Fibroblast of skin of back (primary cell): ENCODE measurements around the gene BLOC1S5.
"Not testable (repeated sequence)": the region's sequence is repeated elsewhere in the genome, so short reads cannot be mapped to it uniquely, and the experiment has no call there.

Experiments used
- DNase-seq: peaks from one replicate; pipeline ENCODE4 v3.0.0-alpha.2; 2013

The BLOC1S5 gene

DNA sequence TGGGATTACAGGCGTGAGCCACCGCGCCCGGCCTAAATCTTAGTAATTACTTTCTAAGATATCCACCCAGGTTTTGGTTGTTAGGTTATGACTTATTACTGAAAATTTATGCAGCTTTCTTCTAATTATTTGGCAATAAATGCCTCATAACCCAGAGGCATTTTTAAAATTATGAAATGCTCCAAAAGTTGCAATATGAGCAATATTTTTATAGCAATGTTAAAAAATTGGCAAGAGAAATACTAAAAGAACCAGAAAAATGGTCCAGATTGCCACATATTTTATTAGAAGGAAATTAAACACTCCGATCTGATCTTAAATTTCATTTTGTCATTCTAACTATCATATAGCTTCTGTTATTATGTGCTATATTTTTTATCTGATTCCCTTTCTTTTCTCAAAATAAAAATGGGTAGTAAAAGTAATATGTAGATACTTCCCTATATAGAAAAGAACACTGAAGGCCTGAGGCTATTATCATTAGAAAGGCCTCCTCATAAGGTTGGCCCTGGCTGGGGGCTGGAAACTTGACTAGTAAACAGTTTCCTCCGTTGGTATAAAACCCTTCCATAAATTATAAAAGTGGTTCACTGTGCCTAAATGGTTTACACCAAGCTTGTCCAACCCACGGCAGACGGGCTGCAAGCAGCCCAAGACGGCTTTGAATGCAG is 22.1 kb downstream of the BLOC1S5 start:
- DNase-seq, result no peak

DNA sequence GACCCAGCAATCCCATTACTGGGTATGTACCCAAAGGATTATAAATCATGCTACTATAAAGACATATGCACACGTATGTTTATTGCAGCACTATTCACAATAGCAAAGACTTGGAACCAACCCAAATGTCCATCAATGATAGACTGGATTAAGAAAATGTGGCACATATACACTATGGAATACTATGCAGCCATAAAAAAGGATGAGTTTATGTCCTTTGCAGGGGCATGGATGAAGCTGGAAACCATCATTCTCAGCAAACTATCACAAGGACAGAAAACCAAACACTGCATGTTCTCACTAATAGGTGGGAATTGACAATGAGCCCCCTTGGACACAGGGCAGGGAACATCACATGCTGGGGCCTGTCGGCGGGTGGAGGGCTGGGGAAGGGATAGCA is 30.1 kb downstream of the BLOC1S5 start:
- not testable (repeated sequence) for DNase-seq

DNA sequence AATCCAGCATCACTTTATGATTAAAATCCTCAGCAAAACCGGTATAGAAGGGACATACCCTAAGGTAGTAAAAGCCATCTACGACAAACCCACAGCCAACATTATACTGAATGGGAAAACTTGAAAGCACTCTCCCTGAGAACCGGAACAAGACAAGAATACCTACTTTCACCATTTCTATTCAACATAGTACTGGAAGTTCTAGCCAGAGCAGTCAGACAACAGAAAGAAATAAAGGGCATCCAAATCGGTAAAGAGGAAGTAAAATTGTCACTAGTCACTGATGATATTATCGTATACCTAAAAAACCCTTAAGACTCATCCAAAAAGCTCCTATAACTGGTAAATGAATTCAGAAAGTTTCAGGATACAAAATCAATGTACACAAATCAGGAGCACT is 33.3 kb downstream of the BLOC1S5 start:
- DNase-seq, result no peak

DNA sequence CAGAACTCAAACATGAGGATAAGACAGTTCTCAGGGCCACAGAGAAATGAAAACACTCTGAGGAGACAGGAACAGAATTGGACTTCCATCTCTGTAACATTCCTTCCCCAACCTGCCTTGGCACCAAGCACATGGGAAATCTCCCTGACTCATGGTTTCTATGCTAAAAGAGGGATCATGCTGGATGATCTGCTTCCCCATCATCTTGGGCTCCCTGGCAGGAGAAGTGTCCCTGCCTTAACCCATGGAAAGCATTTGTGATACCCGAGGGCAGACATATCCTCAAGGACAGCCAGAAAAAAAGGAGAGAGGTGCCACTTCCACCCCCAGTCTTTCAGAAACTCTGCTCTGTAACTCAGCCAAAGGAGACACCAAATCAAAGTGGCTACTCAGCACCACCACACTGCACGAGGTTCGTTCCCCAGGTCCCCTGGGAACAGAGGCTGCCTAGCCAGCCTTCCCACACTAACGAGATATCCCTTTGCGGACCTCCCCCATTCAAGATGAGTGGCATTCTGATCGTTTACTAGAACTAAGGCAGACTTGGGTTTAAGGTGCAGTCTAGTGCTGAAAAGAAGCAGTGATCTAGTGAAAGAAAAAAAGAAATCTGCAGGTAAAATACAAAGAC is 34.8 kb downstream of the BLOC1S5 start:
- peak; percentile 32 for DNase-seq

DNA sequence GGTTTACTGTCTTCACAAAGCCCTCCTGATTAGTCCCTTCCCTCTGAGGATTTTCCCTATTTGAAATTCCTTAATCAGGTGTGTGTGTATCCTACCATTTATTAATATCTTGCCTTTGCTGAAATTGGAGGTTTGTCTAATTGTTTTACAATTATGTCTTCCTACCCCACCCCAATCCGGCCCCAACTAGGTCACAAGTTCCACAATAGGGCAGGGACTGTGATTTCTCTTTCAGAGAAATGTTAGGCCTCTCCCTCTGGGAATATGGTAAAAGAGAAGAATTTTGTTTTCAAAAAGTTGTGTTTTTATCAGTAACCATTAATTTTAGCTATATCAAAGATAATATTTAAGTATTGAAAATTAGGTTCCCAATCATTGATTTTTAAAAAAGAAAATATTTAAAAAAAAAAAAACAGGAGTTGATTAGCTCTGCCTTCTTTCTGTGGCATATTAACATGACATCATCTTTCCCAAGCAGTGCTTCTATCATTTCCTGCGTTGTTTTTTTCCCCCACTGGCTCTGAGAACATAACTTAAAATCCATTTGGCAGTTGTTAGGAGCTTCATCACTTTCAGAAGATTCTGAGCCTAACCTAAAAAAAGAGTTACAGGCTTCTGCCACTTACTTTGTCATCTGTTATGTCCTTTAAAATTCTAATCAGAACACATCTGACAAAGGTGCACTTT is 36.1 kb downstream of the BLOC1S5 start:
- DNase-seq, result peak; percentile 59

DNA sequence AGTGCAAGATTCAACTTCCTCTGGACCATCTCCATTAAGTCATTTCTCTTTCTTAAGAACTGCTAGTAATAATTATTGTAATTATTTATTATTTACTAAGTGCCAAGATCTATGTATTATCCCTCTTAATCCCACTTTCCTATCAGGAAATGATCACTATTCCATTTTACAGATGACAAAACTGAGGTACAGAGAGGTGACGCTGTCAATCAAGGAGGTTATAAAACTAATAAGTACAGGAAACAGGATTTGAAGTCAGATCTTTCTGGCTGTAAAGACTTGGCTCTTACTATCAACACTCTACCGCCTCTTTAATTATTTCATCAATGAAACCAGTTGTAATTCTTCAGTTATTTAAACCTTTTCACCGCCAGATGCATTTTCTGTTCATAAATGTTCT is 37.4 kb downstream of the BLOC1S5 start:
- DNase-seq, result no peak

DNA sequence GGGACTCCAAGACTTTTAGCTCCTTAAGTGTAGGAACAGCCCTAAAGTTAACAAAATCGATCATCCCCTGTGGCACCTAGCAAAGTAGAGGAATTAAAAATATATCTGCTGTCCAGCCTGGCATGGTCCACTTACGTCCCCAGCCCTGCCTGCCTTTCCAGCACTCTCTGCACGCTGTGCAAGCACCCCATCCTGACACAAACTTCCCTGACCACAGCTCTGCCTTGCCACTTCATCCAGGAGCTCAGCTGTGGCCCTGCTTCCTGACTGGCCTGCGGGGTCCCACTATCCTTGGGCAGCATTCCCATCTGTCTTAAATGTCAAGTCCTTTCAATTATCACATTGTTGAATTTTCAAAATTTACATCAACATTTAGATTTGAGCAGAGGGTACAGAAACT is 39.0 kb downstream of the BLOC1S5 start:
- DNase-seq, result no peak

DNA sequence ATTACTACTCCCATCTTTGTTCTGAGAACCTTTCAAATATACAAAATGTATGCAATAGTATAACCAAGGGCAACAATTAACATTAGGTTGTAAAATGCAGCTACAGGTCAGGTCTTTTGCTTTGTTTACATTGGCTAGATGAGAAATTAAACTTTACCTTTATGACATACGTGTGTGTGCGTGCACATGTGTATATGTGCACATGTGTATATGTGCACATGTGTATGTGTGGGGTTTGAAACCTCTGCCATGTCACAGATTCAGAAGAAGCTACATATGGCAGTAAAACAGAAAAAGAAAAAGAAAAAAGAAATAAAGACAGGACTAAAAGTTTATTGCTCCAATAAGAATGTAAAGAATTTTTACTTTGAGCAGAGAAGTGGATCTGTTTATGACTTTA is 40.6 kb downstream of the BLOC1S5 start:
- DNase-seq, result no peak

DNA sequence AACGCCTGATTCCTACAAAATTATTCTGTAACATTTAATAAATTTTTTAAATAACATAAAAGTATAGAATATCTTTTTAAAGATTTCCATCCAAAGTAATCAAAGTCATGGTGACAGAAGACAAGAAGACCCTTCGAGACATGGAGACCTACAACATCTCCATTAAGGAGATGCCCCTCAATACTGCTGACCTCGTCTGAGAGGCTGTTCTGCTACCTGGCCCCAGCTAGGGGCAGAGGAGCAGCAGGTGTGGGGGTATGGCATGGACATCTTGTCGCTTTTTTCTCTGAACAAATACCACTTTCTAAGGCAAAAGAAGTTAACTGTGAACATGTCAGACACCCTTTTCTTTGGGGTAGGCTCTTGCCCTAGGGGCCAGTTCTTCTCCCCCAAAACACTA is 44.1 kb downstream of the BLOC1S5 start:
- no peak for DNase-seq

DNA sequence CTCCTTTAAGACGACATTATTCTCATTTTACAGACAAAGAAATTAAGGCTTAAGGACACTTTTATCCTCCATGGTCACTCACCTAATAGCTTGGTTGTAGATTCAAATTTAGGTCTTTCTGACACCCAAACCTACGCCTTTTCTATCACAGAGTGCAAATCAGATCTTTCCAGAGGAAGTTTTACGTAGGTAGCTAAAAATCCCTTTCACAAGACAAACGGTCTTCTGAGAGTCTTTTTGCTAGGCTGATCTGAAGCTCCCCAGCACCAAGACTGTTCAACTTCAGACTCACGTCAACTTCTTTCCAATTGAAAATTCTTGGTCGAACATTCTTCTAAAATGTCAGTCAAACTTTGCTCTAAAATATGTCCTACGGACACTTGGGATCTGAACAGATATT is 46.5 kb downstream of the BLOC1S5 start:
- no peak for DNase-seq

DNA sequence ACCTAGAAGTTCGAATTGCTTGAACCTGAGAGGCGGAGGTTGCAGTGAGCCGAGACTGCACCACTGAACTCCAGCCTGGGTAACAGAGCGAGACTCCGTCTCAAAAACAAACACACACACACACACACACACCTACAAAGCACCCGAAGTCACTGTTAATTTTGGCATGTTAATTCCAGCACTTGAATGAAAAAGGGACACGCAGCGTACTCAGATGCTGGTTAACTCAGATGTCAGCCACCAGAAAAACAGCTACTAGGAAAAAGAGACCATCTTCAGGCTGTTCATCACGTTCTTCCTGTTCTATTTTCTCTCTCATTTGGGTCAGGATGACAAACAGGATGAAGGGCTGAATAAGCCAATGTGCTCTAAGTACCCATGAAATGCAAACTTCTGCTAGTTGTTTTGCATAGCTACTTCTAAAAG is 46.9 kb downstream of the BLOC1S5 start:
- no peak for DNase-seq

DNA sequence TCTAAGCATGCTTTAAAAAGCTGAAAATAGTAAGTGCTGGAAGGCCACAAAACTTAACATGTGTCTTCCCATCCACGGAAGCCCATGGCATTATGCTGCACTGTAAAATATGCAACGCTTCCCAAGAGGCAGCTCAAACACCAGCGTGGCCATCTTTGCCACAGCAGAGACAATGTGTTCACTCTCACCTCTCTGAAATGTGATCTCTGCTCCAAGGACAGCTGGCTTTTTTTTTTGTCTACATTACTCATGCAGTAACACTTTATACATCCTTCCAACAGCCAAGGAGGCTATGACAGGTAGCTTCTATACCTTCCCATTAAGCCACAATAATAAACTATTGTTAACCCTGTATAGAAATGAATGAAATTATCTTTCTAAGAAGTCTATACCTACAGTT is 49.2 kb downstream of the BLOC1S5 start:
- no peak for DNase-seq

DNA sequence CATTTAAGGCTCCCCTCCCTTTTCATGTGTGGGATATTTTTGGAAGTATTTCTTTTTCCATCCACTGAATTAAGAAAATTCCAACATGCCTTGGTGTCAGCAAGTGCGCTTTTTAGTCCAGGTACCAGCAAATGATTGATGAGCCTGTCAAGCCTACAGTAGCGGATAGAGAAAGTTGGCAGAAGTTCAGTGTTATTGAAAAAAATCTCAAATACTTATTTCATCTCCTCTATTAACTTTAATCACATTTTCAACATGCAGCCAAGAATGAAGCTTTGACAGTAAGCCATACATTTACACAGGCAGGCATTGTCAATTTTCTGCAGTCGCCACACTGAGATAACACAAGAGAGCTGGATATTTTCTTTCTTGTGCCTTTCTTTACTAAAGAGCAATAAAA is 50.4 kb downstream of the BLOC1S5 start:
- DNase-seq, result no peak

DNA sequence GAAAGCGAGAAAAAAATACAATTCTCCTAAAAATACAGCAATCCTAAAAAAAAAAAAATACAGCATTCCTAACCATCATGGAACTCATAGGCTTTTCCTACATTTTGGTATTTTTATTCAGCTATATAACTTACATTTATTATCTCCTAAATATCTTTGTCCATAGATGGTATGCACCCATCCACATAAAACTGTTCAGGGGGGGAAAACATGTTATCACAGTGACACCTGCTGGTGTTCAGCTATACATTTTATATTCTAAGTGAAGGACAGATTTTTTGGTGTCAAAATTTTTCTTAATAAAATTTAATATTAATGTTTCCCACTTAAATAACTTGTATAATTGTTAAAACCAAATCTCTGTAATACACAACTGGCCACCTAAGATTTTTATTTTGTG is 58.0 kb downstream of the BLOC1S5 start:
- DNase-seq, result peak; percentile 54

DNA sequence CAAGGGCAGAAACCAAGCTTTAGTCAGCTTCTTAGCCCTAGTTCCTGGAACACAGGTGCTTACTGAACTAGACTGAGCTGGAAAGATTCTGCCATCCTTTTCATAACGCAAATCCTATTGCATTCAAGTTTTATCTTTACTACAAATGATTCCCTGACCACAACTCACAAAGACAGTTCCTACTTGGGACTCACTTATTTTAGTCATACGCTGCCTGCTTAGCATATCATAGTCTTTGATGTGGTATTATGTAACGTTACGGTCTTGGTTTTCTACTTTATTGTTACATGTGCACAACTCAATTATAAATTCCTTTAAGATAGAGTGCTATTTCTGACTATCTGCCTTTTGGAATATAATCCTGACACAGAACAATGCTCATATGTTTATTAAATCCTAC is 59.1 kb downstream of the BLOC1S5 start:
- no peak for DNase-seq

DNA sequence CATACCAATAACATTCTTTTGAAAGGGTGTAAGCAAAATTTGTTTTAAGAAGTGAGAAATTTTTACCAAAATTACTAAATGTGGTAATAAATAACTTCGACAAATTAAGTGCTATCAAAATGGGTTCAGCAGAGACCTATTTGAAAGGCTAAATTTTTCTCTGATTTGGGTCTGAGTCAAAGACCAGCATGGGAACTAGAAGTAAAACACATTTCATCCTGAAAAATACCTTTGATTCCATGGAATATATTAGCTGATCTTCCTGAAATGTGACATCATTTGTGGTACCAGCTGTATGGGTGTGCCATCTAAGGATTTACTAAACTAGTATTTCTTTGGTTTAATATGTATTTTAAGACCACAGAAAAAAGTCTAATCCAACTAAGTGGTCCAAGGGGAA is 63.6 kb downstream of the BLOC1S5 start:
- DNase-seq, result peak; percentile 20

DNA sequence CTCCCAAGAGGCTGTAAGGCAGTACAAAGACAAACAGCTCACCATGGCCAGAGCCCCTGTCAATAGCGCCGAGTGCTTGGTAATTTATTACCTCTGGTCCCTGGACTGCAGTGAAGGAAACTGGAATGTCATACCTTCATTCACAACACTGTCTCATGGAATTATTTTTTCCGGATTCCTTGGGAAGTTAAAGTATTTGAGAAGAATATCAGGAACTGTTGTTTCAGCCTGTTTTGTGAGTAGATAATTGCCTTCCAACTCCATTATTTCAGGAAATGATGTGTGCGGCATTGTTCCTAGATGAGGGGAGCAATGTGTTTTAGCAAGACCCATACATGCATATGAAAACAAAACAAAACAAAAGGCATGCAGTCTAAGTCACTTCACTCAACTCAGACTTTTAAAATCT is 64.0 kb downstream of the BLOC1S5 start:
- DNase-seq, result peak; percentile 43

DNA sequence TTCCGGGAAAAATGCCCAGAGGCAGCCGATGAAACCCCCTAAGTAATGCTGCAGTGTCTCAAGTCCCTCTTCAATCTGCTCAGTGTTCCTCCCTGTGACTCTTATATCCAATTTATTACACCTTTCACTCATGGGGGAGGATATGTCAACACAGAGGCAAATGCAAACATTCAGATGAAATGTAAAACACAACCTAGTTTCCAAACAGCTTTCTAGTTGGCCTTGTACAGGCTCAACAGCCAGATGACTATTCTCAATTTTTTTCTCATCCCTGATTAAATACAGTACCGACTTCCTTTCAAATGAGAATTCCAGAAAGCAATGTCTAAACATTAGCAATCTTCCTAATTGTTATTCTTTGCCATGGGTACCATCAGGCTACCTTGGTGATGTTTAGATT is 65.0 kb downstream of the BLOC1S5 start:
- no peak for DNase-seq

DNA sequence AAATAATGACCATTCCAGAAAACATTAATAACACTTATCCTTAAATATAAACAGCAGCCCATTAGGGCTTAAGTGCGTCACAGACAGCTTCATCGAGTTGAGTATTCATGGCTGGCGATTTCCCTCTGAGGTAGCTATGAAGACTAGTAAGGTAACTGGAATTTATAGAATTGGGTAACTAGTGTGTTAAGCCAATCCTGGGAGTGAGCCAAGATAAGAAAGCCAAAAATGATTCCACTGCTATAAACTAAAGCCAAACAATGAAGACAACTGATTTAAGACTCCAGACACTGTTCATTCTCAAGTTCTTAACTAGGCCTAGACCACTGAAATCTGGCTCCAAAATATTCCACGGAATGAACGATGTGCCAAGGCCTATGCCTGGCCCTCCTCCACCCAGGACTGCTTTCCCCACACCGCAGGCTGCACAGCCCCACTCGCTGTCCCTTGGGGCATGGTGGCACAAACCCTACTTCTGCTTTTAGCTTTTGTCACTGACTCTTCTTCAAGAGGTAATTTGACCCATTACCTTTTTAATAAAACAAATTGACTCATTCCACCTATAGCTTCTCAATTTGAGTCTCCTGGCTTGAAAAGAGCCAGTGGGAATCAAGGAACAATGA is 66.0 kb downstream of the BLOC1S5 start:
- DNase-seq, result peak; percentile 11

DNA sequence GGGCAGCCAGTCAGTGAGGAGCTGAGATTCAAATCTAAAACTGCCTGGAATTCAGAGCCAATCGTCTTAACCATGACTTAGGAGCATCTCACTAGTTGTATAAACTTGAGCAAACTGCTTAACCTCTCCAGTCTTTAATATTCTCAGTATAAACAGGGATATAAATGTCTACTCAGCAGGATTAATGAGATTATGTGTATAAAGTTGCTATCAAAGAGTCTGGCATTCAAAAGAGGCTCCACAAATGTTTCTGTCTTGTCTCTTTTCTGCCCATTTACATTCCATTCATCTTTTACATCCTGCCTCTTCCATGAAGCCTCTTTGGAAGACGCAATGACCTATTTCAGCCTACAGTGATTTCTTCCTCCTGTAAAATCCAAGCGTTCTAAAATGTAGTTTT is 66.9 kb downstream of the BLOC1S5 start:
- no peak for DNase-seq

DNA sequence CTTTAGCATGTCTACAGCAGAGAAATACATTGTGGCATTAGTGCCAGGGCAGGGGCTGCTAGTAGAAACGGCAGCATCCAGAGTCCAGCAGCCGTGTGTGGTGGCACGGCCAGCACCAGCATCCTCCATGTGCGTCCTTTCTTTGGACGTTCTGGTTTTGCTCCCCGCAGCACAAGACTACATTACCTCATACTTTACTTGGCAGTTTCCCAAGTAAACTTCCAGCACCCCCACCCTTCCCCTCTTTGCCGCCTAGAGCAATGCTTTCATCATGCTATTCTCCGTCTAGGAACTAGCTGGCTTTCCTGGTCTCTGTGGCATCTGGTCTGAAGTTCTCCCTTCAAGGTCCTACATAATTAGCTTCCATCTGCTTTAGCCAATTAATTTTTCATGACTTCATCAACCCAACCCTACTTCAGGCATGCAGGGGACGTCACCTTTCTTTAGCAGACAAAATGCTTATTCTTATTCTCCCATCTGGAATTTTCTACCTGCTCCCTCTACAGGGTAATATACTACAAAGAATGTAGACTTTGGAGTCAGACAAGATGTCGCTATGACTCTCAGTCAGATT is 67.6 kb downstream of the BLOC1S5 start:
- peak; percentile 62 for DNase-seq

DNA sequence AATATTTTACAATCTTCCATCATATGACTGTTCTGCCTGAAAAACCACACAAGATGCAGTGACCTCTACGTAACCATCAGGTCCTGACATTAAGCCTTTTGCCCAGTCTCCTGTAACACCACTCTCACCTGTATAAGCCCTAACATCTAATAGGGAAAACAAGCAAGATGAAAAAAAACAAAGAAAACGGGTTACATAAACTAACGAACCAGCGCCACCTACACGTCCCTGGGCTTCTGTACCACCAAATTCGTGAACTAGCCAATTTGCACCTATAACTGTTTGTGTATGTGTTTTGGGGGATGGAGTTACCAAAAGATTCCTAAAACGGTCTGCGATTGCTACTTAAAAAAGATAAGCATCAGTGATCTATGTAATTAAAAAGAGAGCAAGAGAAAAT is 70.2 kb downstream of the BLOC1S5 start:
- no peak for DNase-seq

DNA sequence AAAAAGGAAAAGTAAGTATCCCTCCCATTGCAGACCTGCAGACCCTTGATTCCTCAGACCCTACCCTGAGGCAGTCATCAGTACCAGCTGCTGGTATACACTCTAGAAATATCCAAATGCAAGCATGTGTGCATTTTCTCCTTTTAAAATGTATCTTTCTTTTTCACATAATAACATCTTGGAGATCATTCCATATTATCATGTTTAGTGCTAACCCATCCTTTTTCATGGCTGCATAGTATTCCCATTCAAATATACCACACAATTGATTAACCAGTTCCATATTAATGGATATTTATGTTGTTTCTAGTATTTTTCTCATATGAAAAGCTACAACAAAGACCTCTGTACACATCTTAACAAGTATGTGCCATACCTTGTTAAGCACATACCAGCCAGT is 70.8 kb downstream of the BLOC1S5 start:
- no peak for DNase-seq
